Measurements from ENCODE around the gene PTPRU. TPM values are rescaled to one million over a fixed set of nuclear protein-coding genes. Genes with fewer than 3 reads are reported as not detected.
"Not testable (repeated sequence)": the region's sequence is repeated elsewhere in the genome, so short reads cannot be mapped to it uniquely, and the experiment has no call there.

Gene PTPRU
- total RNA-seq, 4 donors from 2014 or later = 5.6 to 9.7 (median 7.4) TPM

DNA sequence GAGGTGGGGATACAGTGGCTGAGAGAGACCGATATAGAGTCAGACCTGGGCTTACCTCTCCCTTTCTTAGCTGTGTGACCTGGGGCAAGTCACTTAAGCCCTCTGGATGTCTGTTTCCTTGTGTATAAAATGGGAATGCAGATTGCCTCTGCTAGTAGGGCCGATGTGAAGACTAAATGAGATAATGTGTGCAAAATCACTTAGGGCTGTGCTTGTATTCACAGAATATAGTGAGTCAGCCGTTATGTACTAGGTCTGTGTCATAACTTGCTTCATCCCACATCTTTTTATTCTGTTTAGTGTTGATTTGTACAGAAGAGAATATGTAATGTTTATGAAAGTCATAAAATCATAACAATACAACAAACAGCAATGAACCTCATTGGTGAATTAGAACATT is 56.0 kb downstream of the PTPRU start:
- no peaks in the 10 kb centered on the region for H3K9me3 ChIP-seq
- TF ChIP-seq, protein P1, sequence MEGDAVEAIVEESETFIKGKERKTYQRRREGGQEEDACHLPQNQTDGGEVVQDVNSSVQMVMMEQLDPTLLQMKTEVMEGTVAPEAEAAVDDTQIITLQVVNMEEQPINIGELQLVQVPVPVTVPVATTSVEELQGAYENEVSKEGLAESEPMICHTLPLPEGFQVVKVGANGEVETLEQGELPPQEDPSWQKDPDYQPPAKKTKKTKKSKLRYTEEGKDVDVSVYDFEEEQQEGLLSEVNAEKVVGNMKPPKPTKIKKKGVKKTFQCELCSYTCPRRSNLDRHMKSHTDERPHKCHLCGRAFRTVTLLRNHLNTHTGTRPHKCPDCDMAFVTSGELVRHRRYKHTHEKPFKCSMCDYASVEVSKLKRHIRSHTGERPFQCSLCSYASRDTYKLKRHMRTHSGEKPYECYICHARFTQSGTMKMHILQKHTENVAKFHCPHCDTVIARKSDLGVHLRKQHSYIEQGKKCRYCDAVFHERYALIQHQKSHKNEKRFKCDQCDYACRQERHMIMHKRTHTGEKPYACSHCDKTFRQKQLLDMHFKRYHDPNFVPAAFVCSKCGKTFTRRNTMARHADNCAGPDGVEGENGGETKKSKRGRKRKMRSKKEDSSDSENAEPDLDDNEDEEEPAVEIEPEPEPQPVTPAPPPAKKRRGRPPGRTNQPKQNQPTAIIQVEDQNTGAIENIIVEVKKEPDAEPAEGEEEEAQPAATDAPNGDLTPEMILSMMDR (IDR thresholded peaks at IDR 0.05) = no peak
- TF ChIP-seq EP300 (IDR thresholded peaks at IDR 0.05; ENCODE audit: low read depth) (no peak), POLR2AphosphoS5 (IDR thresholded peaks at IDR 0.05) (no peak), POLR2A (IDR thresholded peaks at IDR 0.05) (no peak)
- WGBS, 2 donors (ENCODE audit: low coverage in 1 of 2) = 67 to 71% methylated on average over 2 to 3 of the region's 3 CpGs
- no peaks in the 10 kb centered on the region for H3K27me3 ChIP-seq
- H3K4me1 ChIP-seq = no peaks in the 10 kb centered on the region
- no peaks in the 10 kb centered on the region for H3K36me3 ChIP-seq
- intact Hi-C loops (cut with DNase I; ENCODE audit: low total_unique reads) = no loop called here
- H3K27ac ChIP-seq = no peak overlapping the region
- in situ Hi-C loops (cut with MboI; ENCODE audit: low pct_ligation_motif_present in 1 of 4, low pct_unique_long_range_greater_than_20kb in 1 of 4, low sequenced_read_pairs in 3 of 4) = no loop called here
- H3K4me3 ChIP-seq = no peak overlapping the region
- no peak for DNase-seq

DNA sequence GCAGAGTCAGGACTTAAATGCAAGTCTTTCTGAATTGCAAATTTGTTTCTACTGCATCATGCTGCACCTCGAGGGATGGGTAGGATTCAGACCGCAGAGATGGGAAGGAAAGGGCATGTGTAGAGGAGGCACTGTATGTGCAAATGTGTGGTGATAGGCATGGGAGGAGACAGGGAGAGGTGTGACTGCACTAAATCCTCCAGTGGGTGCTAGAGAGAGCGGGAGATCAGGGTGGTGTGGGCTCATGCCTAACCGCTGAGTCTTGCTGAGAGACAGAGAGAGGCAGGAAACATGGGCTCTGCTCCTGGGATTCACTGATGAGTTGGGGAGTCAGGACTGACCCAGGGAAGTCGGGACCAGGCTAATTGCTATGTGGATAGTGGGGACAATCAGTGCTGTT is 61.1 kb downstream of the PTPRU start:
- TF ChIP-seq EP300 (IDR thresholded peaks at IDR 0.05; ENCODE audit: low read depth) (no peak), POLR2AphosphoS5 (IDR thresholded peaks at IDR 0.05) (no peak), POLR2A (IDR thresholded peaks at IDR 0.05) (no peak)
- TF ChIP-seq, protein P1 (IDR thresholded peaks at IDR 0.05) = no peak
- Histone ChIP-seq H3K27me3 (no peaks in the 10 kb centered on the region), H3K27ac (no peak overlapping the region), H3K4me3 (no peak overlapping the region), H3K4me1 (no peaks in the 10 kb centered on the region), H3K36me3 (no peaks in the 10 kb centered on the region), H3K9me3 (no peaks in the 10 kb centered on the region)
- in situ Hi-C loops (cut with MboI; ENCODE audit: low pct_ligation_motif_present in 1 of 4, low pct_unique_long_range_greater_than_20kb in 1 of 4, low sequenced_read_pairs in 3 of 4) = no loop called here
- WGBS, 2 donors (ENCODE audit: low coverage in 1 of 2) = 82 to 87% methylated on average over 4 to 5 of the region's 5 CpGs
- DNase-seq = no peak
- intact Hi-C loops (cut with DNase I; ENCODE audit: low total_unique reads) = no loop called here

DNA sequence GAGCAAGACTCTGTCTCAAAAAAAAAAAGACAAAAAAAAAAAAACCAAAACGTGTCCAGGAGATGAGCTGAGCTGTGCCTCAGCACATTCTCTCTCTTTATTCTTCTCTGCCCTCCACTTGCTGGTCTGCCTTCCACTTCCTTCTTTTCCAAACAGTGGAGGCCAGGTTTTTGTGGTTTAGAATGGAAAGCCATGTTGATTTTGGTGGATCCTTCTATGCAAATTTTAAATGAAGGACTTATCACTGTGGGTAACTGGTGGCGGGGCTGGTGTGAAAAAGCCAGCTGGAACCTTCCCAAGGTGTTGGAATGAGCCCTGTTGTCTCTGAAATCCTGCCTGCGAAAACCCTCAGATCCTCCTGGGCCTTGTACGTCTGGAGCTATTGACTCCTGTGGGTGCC is 61.9 kb downstream of the PTPRU start:
- 47 to 77% methylated on average over 2 to 4 of the region's 4 CpGs for WGBS, 2 donors (ENCODE audit: low coverage in 1 of 2)
- TF ChIP-seq POLR2A (IDR thresholded peaks at IDR 0.05) (no peak), EP300 (IDR thresholded peaks at IDR 0.05; ENCODE audit: low read depth) (no peak), POLR2AphosphoS5 (IDR thresholded peaks at IDR 0.05) (no peak)
- TF ChIP-seq, protein P1 (IDR thresholded peaks at IDR 0.05) = no peak

DNA sequence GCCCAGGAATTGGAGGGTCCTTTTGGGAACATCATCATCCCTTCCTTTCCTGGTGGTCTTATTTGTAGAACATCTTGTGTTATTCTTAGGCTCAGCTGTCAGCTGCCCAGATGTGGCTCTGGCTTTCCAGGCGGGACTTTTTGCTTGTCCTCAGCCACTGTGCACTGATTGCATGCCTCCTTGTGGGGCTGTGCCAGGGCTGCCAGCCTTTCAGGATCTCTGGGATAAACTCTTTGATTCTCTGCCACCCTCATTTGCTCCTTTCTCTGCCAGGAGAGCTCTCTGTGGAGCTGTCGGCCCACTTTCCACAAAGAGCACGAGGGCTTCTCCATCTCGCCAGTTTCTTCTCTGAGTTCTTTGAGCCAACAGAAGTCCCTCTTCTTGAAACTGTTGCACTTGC is 63.1 kb downstream of the PTPRU start:
- Histone ChIP-seq H3K4me1 (no peaks in the 10 kb centered on the region), H3K27me3 (no peaks in the 10 kb centered on the region), H3K9me3 (no peaks in the 10 kb centered on the region), H3K36me3 (no peaks in the 10 kb centered on the region), H3K4me3 (no peak overlapping the region), H3K27ac (no peak overlapping the region)
- WGBS, 2 donors (ENCODE audit: low coverage in 1 of 2) = 92 to 100% methylated on average over 2 to 4 of the region's 4 CpGs
- intact Hi-C loops (cut with DNase I; ENCODE audit: low total_unique reads) (no loop called here), in situ Hi-C loops (cut with MboI; ENCODE audit: low pct_ligation_motif_present in 1 of 4, low pct_unique_long_range_greater_than_20kb in 1 of 4, low sequenced_read_pairs in 3 of 4) (no loop called here)
- TF ChIP-seq POLR2AphosphoS5 (IDR thresholded peaks at IDR 0.05) (no peak), POLR2A (IDR thresholded peaks at IDR 0.05) (no peak), EP300 (IDR thresholded peaks at IDR 0.05; ENCODE audit: low read depth) (no peak)
- TF ChIP-seq, protein P1 (IDR thresholded peaks at IDR 0.05) = no peak
- DNase-seq = no peak

More for the DNA sequence above, 61.9 kb downstream of the PTPRU start:
- H3K4me1 ChIP-seq = no peaks in the 10 kb centered on the region
- no peaks in the 10 kb centered on the region for H3K27me3 ChIP-seq
- no peaks in the 10 kb centered on the region for H3K36me3 ChIP-seq
- DNase-seq = no peak
- in situ Hi-C loops (cut with MboI; ENCODE audit: low pct_ligation_motif_present in 1 of 4, low pct_unique_long_range_greater_than_20kb in 1 of 4, low sequenced_read_pairs in 3 of 4) = no loop called here
- H3K9me3 ChIP-seq = no peaks in the 10 kb centered on the region
- no peak overlapping the region for H3K27ac ChIP-seq
- intact Hi-C loops (cut with DNase I; ENCODE audit: low total_unique reads) = no loop called here
- no peak overlapping the region for H3K4me3 ChIP-seq

DNA sequence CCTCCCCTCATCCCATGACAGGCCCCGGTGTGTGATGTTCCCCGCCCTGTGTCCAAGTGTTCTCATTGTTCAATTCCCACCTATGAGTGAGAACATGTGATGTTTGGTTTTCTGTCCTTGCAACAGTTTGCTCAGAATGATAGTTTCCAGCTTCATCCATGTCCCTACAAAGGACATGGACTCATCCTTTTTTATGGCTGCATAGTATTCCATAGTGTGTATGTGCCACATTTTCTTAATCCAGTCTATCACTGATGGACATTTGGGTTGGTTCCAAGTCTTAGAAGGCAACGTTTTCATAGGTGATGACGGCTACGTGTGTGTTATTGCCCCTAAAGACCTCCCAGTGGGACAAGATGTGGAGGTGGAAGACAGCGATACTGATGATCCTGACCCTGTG is 65.4 kb downstream of the PTPRU start:
- intact Hi-C loops (cut with DNase I; ENCODE audit: low total_unique reads); H3K4me1 ChIP-seq; H3K4me3 ChIP-seq; DNase-seq; H3K36me3 ChIP-seq; H3K27me3 ChIP-seq; in situ Hi-C loops (cut with MboI; ENCODE audit: low pct_ligation_motif_present in 1 of 4, low pct_unique_long_range_greater_than_20kb in 1 of 4, low sequenced_read_pairs in 3 of 4); H3K27ac ChIP-seq; H3K9me3 ChIP-seq: not testable (repeated sequence)
- 92 to 96% methylated on average over 3 to 6 of the region's 6 CpGs for WGBS, 2 donors (ENCODE audit: low coverage in 1 of 2)

Measured in transverse colon (tissue), 4 donors.